Right atrium auricular region (tissue), 2 donors: Measurements from ENCODE around the gene TBCD. TPM values are rescaled to one million over a fixed set of nuclear protein-coding genes. Genes with fewer than 3 reads are reported as not detected.
"Not testable (repeated sequence)": the region's sequence is repeated elsewhere in the genome, so short reads cannot be mapped to it uniquely, and the experiment has no call there.

Source experiments
- DNase-seq: peaks from one replicate; pipeline ENCODE4 v3.0.0-alpha.2; 2019; ENCODE audit warnings: low spot score
- H3K27ac ChIP-seq, 2 donors: fragments of 200-600 bp; sonication (generic); 1 replicate in 1 of 2; 2 replicates in 1 of 2; pipeline ENCODE4 v1.5.1; 2016 to 2019
- H3K27me3 ChIP-seq, 2 donors: fragments of 200-600 bp; sonication (generic); one replicate each; pipeline versions ENCODE4 v1.5.1 to v1.6.0; 2017 to 2019
- H3K36me3 ChIP-seq: fragments of 200-600 bp; sonication (generic); one replicate; pipeline ENCODE4 v1.5.1; 2016
- H3K4me1 ChIP-seq, 2 donors: fragments of 200-600 bp; sonication (generic); one replicate each; pipeline versions ENCODE4 v1.5.1 to v1.6.0; 2017 to 2019
- H3K4me3 ChIP-seq, 2 donors: fragments of 200-600 bp; sonication (generic); 1 replicate in 1 of 2; 2 replicates in 1 of 2; pipeline ENCODE4 v1.5.1; 2017 to 2019; ENCODE audit warnings: mild to moderate bottlenecking in 1 of 2, moderate library complexity in 1 of 2
- H3K9me3 ChIP-seq, 2 donors: fragments of 200-600 bp; sonication (generic); one replicate each; pipeline ENCODE4 v1.5.1; 2019
- total RNA-seq, 2 donors: library from RNA; depleted of rRNA; stranded (reverse); fragments of >200 nt; gene quantifications; one replicate each; pipeline ENCODE4 v1.1.0, GENCODE V29; 2016
- TF ChIP-seq, protein P1 (sequence below), 2 donors: fragments of 200-600 bp; sonication (generic); IDR thresholded peaks; one replicate each; pipeline ENCODE4 v1.5.1; 2019; ENCODE audit warnings: antibody characterized with exemption in 2 of 2

The TBCD gene
- total RNA-seq, 2 donors from 2014 or later: 19.4 to 29.6 TPM

DNA sequence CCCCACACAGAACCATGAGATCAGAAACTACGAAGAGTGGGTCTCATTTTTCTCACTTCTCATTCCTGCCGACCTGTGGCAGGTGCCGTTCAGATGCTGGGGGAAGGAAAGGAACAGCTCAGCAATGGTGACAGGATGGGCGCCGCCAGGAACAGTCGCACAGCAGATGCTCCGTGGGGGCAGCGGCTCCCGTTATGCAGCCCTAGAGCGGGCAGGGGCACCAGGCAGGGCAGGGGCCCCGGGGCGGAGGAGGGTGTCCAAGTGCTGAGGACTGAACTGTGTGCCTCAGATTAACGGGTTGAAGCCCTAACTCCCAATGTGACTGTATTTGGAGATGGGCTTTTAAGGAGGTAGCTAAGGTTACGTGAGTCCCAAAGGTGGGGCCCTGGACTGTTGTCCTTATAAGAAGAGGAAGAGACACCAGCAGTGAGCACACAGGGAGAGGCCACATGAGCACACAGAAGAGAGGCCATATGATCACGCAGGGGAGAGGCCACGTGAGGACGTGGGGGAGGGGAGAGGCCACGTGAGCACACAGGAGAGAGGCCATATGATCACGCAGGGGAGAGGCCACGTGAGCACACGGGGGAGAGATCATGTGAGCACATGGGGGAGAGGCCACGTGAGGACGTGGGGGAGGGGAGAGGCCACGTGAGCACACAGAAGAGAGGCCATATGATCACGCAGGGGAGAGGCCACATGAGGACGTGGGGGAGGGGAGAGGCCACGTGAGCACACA is 231.8 kb downstream of the TBCD start:
- H3K4me1 ChIP-seq: no peaks in the 10 kb centered on the region
- H3K27me3 ChIP-seq: no peaks in the 10 kb centered on the region
- TF ChIP-seq, protein P1, sequence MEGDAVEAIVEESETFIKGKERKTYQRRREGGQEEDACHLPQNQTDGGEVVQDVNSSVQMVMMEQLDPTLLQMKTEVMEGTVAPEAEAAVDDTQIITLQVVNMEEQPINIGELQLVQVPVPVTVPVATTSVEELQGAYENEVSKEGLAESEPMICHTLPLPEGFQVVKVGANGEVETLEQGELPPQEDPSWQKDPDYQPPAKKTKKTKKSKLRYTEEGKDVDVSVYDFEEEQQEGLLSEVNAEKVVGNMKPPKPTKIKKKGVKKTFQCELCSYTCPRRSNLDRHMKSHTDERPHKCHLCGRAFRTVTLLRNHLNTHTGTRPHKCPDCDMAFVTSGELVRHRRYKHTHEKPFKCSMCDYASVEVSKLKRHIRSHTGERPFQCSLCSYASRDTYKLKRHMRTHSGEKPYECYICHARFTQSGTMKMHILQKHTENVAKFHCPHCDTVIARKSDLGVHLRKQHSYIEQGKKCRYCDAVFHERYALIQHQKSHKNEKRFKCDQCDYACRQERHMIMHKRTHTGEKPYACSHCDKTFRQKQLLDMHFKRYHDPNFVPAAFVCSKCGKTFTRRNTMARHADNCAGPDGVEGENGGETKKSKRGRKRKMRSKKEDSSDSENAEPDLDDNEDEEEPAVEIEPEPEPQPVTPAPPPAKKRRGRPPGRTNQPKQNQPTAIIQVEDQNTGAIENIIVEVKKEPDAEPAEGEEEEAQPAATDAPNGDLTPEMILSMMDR (IDR thresholded peaks at IDR 0.05): no peak

DNA sequence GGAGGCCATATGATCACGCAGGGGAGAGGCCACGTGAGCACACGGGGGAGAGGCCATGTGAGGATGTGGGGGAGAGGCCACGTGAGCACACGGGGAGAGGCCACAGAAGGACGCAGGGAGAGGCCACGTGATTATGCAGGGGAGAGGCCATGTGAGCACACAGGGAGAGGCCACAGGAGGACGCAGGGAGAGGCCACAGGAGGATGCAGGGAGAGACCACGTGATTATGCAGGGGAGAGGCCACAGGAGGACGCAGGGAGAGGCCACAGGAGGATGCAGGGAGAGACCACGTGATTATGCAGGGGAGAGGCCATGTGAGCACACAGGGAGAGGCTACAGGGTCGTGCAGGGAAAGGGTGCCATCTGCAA is 232.4 kb downstream of the TBCD start:
- not testable (repeated sequence) for H3K4me3 ChIP-seq, H3K27ac ChIP-seq, H3K4me1 ChIP-seq, H3K9me3 ChIP-seq, H3K36me3 ChIP-seq, H3K27me3 ChIP-seq, DNase-seq

More for the DNA sequence above, 231.8 kb downstream of the TBCD start:
- Histone ChIP-seq H3K27ac (no peak overlapping the region), H3K9me3 (no peaks in the 10 kb centered on the region), H3K36me3 (no peaks in the 10 kb centered on the region), H3K4me3 (no peak overlapping the region)
- DNase-seq: no peak

DNA sequence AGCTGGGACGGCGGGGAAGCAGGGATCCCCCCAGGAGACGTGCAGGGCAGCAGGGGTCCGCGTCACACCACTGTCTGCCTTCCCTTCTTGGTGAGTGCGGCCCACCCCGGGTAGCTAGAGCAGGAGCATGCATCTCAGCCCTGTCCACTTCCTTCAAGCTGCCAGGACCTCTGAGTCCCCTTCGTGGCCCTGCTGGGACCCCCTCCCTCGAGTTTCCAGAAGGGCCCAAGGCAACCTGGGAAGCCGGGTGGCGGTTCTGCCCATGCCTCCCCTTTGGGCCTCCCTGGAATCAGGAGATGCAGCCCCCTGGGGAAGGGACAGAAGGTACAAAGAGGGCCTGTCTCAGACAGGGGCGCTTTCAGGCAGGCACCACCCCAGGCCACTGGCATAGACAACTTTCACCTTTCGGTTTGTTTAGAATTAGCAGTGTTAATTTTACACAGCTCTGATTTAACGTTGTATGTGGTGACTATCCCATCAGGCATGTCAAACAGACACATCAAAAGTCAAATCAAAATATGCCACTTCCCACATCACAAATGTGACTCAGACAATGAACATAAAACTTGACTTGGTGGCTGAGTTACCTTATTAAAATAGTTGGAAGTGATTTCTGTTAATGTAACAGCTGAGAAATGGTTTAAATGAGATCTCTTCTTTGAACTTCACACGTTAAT is 233.0 kb downstream of the TBCD start:
- no peak for DNase-seq
- H3K9me3 ChIP-seq: no peaks in the 10 kb centered on the region
- no peaks in the 10 kb centered on the region for H3K4me1 ChIP-seq
- no peak overlapping the region for H3K4me3 ChIP-seq
- no peak overlapping the region for H3K27ac ChIP-seq
- TF ChIP-seq, protein P1 (IDR thresholded peaks at IDR 0.05): no peak
- H3K36me3 ChIP-seq: no peaks in the 10 kb centered on the region
- no peaks in the 10 kb centered on the region for H3K27me3 ChIP-seq

DNA sequence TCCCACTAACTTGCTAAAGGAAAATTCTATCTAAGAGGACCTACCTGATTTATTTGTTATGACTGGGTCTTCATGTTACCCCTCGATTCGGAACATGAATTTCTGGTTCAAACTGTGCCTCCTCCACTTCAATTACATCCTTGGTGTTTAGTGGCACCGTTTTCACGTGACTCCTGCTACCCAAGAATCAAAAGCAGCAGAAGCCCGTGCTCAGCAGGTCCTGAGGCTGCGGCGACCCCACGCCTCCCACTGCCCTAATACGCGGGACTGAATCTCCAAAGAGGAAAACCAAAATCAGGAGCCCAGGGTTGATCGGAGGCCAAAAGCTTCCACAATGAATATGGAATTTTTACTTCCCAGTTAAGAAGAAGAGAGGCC is 233.6 kb downstream of the TBCD start:
- DNase-seq: no peak
- TF ChIP-seq, protein P1 (IDR thresholded peaks at IDR 0.05): no peak
- no peaks in the 10 kb centered on the region for H3K36me3 ChIP-seq
- no peaks in the 10 kb centered on the region for H3K27me3 ChIP-seq
- no peaks in the 10 kb centered on the region for H3K9me3 ChIP-seq
- no peak overlapping the region for H3K4me3 ChIP-seq
- H3K4me1 ChIP-seq: no peaks in the 10 kb centered on the region
- no peak overlapping the region for H3K27ac ChIP-seq

DNA sequence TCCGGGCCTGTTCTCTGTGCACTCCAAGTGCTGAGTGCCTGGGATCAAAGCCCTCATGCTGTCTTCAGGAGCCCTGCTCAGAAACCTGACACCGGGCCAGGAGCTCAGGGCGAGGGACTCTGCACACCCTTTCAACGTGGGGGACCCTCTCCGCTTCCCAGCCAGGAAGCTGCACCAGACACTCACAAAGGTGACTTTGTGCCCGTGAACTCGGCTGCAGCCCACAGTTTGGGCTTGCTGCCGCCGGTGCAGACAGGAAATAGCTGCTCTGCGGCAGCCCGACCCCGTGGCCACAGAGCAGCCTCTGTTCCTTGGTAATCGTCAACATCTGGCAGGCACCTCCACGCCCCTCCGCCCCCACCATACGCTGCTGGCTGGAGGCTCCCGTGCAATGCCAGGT is 234.1 kb downstream of the TBCD start:
- Histone ChIP-seq H3K9me3 (no peaks in the 10 kb centered on the region), H3K4me1 (no peaks in the 10 kb centered on the region), H3K27ac (no peak overlapping the region), H3K27me3 (no peaks in the 10 kb centered on the region), H3K4me3 (no peak overlapping the region), H3K36me3 (no peaks in the 10 kb centered on the region)
- TF ChIP-seq, protein P1 (IDR thresholded peaks at IDR 0.05): no peak
- peak; percentile 50 for DNase-seq

DNA sequence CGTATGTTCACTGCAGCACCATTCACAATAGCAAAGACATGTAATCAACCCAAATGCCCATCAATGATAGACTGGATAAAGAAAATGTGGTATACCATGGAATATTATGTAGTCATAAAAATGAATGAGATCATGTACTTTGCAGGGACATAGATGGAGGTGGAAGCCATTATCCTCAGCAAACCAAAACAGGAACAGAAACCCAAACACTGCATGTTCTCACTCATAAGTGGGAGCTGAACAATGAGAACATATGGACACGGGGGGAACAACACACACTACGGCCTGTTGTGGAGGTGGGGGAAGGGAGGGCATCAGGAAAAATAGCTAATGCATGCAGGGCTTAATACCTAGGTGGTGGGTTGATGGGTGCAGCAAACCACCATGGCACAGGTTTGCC is 237.2 kb downstream of the TBCD start:
- H3K27ac ChIP-seq, H3K27me3 ChIP-seq, DNase-seq, H3K4me1 ChIP-seq, H3K36me3 ChIP-seq, H3K4me3 ChIP-seq: not testable (repeated sequence)
- peaks cover 0 to 16% of the 10 kb centered on the region in 2 donors for H3K9me3 ChIP-seq

DNA sequence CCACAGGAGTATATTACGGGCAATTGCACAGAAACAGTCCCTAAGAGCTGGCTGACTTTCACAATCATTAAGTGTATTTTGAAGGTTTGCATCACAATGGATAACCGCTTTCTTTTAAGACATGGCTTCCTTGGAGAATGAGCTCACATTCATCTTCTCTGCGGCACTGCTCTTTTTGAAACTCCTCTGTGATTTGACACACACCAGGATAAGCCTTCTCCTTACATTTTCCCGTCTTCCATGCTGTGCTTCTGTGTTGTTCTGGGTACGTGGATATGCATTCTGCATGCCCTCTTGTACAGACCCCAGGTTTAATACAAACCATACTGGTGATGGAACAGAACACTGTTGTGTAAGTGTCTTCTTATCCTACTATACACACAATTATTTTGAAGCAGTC is 238.0 kb downstream of the TBCD start:
- no peaks in the 10 kb centered on the region for H3K4me1 ChIP-seq
- H3K27ac ChIP-seq: no peak overlapping the region
- H3K27me3 ChIP-seq: no peaks in the 10 kb centered on the region
- TF ChIP-seq, protein P1 (IDR thresholded peaks at IDR 0.05): no peak
- peaks cover 0 to 16% of the 10 kb centered on the region in 2 donors for H3K9me3 ChIP-seq
- H3K4me3 ChIP-seq: no peak overlapping the region
- DNase-seq: no peak
- H3K36me3 ChIP-seq: no peaks in the 10 kb centered on the region
